Posterior cingulate gyrus (tissue), 11 donors: ENCODE measurements around the gene STEAP4.

Experiments used
- DNase-seq, 10 donors: peaks; one replicate each; pipeline versions ENCODE4 v3.0.0 to v3.0.0-alpha.2; 2020 to 2021; ENCODE audit warnings: mixed read lengths in 3 of 10
- intact Hi-C: fragments of 100-400 bp; cut with DNase I; formaldehyde crosslinking; loops from one replicate; pipeline ENCODE4 v1.15.1; 2023

The STEAP4 gene

DNA sequence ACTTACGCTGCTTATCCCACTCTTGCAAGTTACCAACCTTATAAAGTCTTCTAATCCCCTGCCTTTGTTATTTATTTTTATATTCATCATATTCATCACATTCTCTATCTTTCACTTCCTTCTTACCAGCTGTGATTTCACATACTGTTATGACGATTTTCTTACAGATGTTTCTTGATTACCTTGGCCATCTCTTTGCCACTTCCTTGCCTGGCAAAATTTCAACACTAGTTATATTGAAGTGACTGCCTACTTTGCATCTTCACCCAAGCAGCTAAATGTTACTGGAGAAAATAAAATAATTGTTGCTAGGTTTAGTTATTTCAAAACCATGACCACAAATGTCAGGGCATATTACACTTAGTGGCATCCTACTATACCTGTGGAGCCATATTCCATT is 8.8 kb upstream of the STEAP4 start:
- no peak for DNase-seq
- intact Hi-C loops: no loop called here

- intact Hi-C loops: no loop called here
- no peak for DNase-seq
Observed at GRCh38 chr7:88314061-88314491, 7.4 kb upstream of the STEAP4 start.

DNA sequence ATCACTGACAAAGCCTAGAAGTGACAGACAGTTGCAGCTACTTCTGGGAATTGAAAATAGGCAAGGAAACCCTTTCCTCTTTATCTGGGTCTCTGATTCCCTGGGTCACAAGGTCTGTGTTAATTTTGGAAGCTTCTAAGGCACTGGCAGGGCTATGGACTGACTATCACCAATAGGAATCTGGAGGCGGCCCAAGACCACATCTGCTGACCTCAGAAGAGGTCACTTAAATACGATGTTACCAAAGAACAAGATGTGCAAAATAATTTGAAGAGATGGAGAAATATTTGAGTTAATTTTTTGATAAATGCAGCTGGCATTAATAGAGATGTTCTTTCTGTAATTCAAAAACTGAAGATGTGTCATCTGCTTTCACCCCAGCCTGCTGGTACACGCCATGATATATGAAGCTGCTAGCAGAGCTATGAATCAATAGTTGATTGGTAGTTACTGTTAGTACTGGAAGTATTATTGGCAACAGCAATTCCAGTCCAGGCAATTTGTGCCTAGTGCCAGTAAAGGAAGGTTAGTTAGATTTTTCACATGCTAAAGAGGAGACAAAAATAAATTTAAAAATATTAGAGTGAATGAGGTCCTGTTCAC is 5.5 kb upstream of the STEAP4 start:
- intact Hi-C loops: no loop called here
- no peak for DNase-seq

DNA sequence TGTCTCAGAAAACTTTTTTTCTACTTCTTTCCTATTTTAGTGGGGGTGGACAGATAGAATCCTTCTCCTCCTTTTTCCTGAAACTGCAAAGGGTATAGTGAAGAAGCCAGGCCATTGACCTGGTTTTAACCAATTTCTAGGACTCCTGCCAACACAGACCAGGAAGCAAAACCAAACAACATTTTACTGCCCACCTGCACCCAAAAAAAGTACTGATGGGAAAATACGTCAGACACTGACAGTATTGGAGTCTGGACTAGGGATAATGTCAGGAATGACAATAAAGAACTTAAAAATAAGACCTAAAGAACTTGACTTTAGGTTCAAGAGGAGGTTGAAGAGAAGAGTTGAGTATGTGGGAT is 5.0 kb upstream of the STEAP4 start:
- intact Hi-C loops: no loop called here

DNA sequence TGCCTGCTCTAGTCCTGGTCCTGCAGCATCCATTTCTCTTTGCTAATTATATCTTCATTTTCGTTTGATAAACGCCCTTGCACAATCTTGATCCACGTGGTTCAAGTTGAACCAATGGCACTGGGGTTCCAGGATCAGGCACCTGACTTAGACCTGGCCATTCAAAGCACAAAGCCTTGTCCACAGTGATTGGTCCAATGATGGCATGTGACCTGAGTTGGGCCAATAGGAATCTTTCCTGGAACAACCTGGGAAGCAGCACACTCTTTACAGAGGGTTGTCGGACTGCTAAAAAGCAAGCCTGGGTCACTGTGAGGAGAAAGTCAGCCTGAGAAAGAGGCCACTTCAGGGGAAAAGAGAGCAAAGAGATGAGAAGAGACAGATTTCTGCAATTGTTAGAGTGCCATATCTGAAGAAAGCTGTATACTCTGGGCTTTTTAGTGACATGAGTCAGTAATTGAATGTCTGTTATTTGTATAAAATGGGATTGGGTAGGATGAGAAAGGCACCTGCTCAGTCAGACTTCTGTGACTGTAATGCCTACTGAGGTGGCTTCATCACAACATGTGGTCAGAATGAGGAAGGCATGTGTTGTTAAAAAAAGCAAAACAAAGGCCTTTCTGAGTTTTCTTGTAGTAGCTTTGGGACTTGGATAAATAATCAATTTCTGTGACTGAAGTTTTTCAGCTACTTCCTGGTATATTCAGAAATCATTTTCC is 4.4 kb upstream of the STEAP4 start:
- no peak for DNase-seq
- intact Hi-C loops: no loop called here

More for the DNA sequence above, 5.0 kb upstream of the STEAP4 start:
- no peak for DNase-seq

- DNase-seq: no peak
- intact Hi-C loops: no loop called here
Observed at GRCh38 chr7:88309819-88310218, 3.1 kb upstream of the STEAP4 start.

DNA sequence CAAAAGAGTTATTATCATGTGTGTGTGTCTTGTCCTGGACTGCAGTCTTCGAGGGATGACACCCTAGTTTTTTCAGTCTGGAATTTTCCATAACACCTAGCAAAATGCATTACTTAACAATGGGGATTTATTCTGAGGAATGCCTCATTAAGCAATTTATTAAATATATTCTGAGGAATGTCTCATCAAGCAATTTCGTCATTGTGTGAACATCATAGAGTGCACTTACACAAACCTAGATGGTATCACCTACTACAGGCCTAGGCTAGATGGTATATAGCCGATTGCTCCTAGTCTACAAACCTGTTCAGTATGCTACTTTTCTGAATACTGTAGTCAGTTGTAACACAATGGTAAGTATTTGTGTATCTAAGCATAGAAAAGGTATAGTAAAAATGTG is 1.1 kb upstream of the STEAP4 start:
- intact Hi-C loops: no loop called here
- DNase-seq: no peak

GRCh38 chr7:88307412-88307811 is 718 bp upstream of the STEAP4 start:
- DNase-seq: no peak
- intact Hi-C loops: no loop called here

GRCh38 chr7:88305044-88305443 is 1.6 kb downstream of the STEAP4 start:
- no peak for DNase-seq
- intact Hi-C loops: no loop called here

DNA sequence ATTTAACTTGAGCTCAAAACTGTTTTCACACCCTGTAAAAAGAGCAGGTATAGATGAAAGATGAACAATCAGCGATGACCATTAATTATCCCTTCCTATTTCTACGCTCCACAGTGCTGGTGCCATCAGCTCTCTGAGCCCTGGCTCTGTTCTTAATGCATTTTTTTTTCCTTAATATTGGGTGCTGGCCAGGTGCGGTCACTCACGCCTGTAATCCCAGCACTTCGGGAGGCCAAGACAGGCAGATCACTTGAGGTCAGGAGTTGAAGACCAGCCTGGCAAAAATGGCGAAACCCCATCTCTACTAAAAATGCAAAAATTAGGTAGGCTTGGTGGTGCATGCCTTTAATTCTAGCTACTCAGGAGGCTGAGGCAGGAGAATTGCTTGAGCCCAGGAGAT is 4.2 kb downstream of the STEAP4 start:
- no peak for DNase-seq
- intact Hi-C loops: no loop called here

GRCh38 chr7:88301924-88302323 is 4.8 kb downstream of the STEAP4 start:
- DNase-seq: no peak
- intact Hi-C loops: no loop called here

DNA sequence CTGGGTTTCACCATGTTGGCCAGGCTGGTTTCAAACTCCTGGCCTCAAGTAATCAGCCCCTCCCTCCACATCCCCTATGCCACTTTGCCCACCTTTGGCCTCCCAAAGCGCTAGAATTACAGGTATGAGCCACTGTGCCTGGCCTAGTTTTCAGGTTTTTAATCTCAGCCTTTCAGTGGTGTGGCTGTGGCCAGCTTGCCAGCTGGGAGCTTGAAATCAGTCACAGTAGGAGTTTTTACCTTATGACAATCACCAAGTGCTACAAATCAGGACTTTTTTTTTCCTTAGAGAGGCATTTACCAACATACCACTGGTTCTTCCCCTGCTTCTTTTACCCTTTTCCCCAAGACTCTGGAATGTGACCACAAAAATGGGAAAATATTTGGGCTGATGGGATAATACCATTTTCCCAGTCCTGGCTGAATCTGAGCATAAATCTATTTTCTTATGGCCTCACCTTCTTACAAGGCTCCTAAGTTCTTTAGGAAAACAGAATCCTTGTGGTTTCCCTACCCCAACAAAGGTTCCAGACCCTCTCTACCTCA is 6.2 kb downstream of the STEAP4 start:
- intact Hi-C loops: no loop called here

GRCh38 chr7:88299126-88299525 is 7.6 kb downstream of the STEAP4 start:
- intact Hi-C loops: no loop called here
- no peak for DNase-seq

More for the DNA sequence above, 6.2 kb downstream of the STEAP4 start:
- DNase-seq: no peak

DNA sequence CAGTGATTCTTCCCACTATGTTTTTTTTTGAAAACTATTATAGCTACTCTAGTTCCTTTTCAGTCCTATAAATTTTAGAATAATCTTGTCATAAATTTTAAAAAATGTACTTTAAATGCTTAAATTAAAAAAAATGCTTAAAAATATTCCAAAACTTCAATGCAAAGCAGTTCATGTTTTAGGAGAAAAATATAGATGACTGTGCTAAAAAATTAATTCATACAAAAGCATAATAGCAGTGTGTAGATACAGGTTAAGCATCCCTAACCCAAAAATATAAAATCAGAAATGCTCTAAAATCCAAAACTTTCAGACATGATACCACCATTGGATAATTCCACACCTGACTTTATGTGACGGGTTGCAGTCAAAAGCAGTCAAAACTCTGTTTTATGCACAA is 12.8 kb downstream of the STEAP4 start:
- DNase-seq: no peak
- intact Hi-C loops: no loop called here

DNA sequence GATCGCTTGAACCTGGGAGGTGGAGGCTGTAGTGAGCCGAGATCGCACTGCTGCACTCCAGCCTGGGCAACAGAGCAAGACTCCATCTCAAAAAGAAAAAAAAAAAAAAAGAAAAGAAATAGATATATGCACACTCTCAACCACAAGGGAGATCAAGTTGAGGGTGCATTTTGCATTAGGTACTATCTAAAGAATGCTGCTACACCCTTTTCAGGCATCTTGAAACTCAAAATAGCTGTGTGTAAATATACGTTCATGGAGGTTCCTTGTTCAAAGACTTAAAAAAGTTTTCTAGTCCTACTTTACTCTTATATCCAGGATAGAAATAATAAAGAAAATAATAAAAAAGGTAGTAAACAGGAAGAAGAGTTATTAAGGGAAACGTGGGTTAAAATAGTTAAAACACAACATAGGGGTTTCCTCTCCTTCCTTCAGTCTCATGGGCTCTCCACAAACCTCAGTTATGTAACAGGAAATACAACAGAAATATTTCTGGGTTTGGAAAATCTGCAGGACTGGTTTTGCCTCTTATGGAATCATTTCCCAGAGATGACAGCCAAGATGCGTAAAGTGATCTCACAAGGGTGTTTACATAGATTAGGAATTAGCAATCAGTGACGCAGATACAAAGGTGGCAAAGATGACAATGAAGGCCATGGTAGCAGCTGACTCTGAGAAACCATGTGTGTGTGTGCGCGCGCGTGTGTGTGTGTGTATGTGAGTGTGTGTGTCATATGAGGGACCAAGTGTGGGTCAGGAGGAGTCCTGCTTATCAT is 15.1 kb downstream of the STEAP4 start:
- intact Hi-C loops: no loop called here
- DNase-seq: no peak

DNA sequence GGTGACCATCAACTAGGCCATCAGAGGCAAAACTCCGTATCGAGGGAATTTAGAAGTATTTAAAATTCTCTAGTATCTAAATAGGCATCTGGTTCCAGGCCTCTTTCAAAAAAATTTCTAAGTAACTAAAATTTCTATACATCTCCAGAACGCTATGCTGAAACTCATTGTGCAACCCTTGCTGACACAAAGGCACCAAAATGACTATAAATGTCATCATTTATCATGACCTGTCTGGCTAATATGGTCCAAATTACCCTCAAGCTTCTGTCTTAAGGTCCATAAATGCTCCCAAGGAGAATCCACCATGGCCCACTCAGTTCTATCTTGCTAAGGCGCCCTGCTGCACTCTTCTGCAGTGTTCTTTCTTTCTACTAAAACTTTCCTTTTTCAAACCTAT is 16.2 kb downstream of the STEAP4 start:
- intact Hi-C loops: no loop called here
- DNase-seq: no peak

DNA sequence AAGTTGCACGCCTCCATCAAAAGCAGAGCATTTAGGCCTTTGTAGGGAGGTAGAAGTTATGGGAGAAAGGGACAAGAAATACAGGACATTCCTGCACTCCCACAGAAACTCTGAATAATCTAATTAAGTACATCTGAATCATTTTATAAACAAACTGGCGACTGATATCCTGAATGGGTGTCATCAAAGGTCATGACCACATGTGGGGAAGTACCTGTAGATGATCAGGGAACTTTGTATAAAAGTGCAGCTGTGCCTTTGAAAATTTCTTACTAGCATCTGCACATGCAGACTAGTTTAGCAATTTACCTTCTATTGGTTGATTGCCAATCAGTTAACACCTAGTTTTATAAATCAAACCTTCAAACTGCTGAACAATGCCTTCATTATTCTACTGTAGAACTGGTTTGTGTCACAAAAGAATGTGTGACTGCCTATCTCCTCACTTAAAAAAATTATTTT is 17.1 kb downstream of the STEAP4 start:
- intact Hi-C loops: no loop called here
- DNase-seq: no peak

GRCh38 chr7:88281749-88282148 is 24.9 kb downstream of the STEAP4 start:
- intact Hi-C loops: no loop called here
- DNase-seq: no peak

DNA sequence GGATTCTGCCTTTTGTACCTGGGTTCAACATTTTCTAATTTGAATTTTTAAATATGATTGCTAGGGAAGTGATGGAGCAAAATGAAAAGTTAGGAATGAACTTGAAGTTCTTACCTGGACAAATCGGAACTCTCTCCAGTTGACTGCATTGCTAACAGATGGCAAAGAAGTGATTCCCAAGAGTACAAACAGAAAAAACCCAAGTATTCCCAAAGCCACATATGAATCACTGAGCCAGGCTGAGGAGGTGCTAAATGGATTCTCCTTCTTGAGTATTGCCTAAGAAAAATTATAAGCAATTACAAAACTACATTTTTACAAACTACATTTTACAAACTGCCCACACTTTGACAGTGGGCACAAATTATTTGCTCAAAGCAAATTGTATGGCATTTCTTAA is 25.9 kb downstream of the STEAP4 start:
- intact Hi-C loops: no loop called here
- DNase-seq: no peak

- DNase-seq: no peak
- intact Hi-C loops: no loop called here
Observed at GRCh38 chr7:88279323-88279722, 27.4 kb downstream of the STEAP4 start.

DNA sequence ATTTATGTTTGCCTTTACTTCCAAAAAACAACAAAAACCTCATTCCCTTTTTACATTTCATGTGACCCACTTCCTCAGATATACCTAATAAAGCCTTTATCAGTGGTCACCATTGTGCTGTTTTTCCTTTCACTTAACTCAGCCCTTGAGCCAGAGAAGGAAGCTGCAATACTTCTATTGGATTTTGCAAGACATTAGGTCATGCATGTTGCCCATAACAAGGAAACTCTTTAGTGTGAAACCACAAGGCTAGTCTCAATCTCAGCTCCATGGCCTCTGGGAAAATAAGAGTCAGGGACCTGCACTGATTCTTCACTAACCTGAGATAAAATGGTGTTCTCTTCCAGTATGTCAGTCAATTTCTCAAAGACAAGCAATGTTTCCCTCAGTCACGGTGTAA is 27.8 kb downstream of the STEAP4 start:
- no peak for DNase-seq

More for the DNA sequence above, 27.8 kb downstream of the STEAP4 start:
- intact Hi-C loops: no loop called here
